ENCODE results near the gene CCDC187.

DNA sequence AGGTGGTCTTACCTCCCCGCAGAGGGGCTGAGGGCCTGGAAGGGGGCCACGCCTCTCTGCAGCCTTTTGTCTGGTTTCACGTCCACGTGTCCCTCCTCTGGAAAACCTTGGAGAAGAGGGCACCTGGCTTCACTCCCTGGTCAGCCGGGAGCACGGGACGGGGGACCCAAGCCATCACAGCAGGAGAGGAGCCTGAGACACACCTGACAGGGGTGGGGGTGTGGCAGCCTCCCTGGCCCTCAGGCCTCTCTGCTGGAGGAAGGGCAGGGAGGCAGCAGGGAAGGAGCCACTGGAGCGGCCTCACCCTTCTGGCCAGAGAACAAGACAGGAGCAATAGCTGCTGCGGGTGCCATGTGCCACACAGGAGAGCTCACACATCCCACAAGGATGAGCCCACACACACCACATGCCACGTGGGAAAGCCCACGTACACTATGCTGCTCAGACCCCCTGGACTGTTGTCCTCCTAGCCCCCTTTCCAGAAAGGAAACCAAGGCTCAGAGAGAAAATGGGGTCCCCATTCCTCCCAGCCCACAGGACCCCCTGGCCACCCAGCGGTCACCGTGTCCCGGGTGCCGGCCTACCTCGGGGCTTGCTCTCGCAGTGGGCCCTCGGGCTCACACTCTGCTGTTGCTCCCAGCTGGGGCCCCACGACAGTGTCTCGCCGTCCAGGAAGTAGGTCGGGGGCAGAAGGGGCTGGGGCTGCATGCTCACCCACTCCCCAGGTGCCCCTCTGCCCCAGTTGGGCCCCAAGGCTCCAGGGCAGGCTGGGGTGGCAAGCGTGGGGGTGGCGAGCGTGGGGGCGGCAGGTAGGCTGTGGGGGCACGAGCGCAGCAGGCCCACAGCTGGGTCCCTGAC lies 18.2 kb downstream of the CCDC187 start:
- TF ChIP-seq POLR2A (IDR thresholded peaks at IDR 0.05; ENCODE audit: low read depth, low read length) = no peak
- no peak for TF ChIP-seq POLR2AphosphoS5 (IDR thresholded peaks at IDR 0.05; ENCODE audit: low read depth, low read length)
- no peak for TF ChIP-seq TAF1 (IDR thresholded peaks at IDR 0.05; ENCODE audit: borderline replicate concordance, low read depth, low read length)

Data from GM12892 (cell line).